Stimulated activated CD8-positive, alpha-beta memory T cell treated with anti-CD3 and anti-CD28 coated beads, Interleukin-4, amount 100 ng/mL, for 4 hours (primary cell): ENCODE measurements around the gene BHLHE23.
"Not testable (repeated sequence)": the region's sequence is repeated elsewhere in the genome, so short reads cannot be mapped to it uniquely, and the experiment has no call there.

ENCODE experiments used
- DNase-seq, 2 donors: peaks; one replicate each; pipeline ENCODE4 v3.0.0-alpha.2; 2020; ENCODE audit warnings: low read depth in 2 of 2, low spot score in 1 of 2

The BHLHE23 gene

DNA sequence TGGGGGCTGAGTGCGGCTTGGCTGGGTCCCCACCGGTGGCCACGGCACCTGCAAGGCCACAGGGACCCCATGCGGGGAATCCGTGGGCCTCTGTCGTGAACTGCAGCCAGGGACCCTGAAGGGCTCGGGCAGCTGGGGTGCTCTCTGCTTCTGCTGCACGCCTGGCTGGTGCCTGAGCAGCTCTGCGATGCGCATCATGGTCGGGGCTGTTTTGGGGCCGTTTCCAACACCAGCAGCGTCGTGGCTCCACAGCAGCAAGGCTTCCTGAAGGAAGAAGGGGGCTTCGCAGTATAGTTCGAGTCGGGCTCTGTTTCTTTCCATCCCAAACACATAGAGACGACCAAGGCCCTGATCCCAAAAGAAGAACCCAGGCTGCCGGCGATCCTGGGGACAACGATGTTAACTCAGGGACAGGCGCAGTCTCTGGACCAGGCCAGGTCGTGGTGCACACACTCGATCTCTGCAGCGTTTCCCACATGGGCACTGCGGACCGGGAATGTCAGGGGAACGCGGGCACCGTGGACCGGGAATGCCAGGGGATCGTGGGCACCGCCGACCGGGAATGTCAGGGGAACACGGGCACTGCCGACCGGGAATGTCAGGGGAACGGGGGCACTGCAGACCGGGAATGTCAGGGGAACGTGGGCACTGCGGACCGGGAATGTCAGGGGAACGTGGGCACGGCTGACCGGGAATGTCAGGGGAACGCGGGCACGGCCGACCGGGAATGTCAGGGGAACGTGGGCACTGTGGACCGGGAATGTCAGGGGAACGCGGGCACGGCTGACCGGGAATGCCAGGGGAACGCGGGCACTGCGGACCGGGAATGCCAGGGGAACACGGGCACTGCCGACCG lies 36.8 kb upstream of the BHLHE23 start:
- no peak for DNase-seq

DNA sequence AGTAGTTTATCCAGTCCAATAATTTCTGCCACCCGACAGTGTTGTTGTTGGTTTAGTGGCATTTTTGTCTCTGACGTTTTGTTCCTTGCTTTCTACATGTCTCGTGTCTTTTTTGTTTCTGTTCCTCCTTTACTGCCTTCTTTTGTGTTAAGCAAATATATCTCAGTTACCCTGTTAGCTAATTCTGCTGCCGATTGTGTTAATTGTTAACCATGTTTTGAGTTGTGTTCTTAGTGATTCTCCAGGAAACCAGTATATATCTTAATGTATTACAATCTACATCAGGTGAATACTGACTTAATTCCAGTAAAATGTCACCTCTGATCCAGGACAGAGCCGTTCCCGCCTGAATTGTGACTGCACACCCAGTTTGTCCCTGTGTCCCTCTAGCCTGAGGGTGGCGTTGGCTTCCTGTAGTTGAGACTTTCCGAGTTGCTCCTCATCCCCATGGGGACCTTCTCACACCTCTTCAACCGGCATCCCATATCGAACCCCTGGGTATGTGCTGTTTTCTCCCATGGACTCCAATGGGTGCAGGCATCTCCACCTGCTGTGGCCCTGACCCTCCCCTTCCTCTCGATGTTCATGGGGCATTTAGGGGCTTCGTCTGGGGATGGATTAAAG lies 35.8 kb upstream of the BHLHE23 start:
- no peak for DNase-seq

DNA sequence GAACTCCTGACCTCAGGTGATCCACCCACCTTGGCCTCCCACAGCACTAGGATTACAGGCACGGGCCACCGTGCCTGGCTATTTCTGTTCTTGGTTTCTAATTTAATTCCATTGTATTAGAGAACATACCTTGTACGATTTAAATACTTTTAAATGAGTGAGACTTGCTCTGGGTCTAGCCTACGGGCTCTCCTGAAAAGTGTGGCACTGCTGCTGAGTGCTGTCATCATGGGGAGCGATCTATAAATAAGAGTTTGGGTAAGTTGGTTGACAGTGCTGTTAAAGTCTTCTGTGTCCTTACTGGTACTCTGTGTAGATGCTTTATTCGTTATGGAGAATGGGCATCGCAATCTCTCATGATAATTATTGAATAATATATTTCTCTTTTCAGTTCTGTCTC lies 35.0 kb upstream of the BHLHE23 start:
- DNase-seq: no peak

DNA sequence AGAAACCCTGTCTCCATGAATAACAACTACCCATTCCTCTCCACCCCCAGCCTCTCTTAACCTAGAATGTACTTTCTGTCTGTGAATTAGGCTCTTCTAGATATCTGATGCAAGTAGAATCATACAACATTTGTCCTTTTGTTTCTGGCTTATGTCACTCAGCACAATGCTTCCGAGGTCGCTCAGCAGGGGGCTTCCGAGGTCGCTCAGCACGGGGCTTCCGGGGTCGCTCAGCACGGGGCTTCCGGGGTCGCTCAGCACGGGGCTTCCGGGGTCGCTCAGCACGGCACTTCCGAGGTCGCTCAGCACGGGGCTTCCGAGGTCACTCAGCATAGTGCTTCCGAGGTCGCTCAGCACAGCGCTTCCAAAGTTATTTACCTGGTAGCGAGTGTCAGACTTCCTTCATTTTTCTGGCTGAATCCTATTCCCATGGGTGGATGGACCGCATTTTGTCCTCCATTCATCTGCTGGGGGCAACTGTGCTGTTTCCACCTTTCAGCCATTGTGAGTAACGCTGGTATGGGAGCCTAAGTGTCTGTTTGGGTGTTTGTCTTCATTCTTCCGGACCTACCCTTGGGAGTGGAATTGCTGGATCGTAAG lies 31.0 kb upstream of the BHLHE23 start:
- no peak for DNase-seq

DNA sequence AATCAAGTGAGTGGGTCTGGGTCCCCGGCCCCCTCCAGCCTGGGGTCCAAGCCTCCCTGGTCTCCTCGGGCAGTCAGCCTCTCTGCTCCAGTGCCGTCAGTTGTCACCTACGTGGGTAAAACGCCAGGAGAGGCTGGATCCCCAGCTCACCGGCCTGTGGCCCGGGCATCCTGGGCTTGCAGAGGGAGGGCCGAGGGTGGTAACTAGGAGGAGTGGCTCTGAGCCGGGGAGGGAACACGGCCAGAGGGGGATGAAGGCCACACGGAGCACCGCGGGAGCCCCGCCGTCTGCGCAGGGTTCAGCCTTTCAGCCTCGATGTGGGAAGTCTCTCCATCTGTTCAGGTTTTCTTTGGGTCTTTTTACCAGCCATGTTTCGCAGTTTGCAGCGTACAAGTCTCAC lies 29.5 kb upstream of the BHLHE23 start:
- DNase-seq: no peak

DNA sequence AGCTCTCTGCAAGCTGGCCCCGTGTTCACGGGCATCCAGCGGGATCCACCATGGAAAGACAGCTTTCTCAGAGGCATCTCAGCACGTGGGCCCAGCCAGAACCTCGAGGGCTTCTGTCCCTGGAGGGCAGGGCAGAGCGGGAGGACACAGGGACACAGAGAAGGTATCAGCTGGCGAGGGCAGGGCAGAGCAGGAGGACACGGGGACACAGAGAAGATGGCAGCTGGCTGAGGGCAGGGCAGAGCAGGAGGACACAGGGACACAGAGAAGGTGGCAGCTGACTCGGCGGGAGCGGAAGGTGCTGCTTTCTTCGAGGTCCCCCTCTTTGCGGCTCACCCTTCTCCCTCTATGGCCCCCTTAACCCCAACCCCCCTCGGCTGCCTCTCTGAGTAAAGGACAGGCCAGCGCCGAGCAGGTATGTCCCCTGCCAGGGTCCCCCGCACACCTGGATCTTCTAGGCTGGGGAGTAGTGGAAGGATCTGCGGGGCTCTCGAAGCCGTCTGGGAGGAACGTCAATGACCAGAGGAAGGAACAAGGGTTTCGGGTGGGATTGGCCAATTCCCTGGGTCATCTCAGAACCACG lies 28.9 kb upstream of the BHLHE23 start:
- no peak for DNase-seq

DNA sequence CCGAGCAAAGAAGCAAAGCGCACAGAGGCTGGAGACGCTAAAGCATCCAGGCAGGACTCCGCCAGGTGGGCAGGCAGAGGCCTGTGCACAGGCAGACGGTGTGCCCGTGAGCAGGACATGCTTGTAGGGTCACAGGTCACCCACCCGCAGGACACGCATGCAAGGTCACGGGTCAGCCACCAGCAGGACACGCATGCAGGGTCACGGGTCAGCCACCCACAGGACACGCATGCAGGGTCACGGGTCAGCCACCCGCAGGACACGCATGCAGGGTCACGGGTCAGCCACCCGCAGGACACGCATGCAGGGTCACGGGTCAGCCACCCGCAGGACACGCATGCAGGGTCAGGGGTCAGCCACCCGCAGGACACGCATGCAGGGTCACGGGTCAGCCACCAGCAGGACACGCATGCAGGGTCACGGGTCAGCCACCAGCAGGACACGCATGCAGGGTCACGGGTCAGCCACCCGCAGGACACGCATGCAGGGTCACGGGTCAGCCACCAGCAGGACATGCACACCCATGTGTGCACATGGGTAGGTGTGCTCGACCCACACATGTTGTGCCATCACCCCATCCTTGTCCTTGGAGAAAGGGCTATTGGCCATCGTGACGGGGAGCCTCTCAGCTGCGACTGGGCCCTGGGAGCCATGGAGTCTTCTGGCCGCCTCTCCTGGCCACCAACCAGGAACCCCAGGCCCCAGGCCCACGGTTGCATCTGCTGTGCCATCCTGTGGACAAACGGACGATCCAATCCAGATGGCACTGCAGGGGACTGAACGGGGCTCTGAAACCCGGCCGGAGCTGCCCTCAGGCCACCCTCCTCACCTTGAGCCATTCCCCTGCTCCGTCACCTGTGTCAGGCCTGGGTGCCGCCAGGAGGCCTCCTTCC lies 28.2 kb upstream of the BHLHE23 start:
- not testable (repeated sequence) for DNase-seq

DNA sequence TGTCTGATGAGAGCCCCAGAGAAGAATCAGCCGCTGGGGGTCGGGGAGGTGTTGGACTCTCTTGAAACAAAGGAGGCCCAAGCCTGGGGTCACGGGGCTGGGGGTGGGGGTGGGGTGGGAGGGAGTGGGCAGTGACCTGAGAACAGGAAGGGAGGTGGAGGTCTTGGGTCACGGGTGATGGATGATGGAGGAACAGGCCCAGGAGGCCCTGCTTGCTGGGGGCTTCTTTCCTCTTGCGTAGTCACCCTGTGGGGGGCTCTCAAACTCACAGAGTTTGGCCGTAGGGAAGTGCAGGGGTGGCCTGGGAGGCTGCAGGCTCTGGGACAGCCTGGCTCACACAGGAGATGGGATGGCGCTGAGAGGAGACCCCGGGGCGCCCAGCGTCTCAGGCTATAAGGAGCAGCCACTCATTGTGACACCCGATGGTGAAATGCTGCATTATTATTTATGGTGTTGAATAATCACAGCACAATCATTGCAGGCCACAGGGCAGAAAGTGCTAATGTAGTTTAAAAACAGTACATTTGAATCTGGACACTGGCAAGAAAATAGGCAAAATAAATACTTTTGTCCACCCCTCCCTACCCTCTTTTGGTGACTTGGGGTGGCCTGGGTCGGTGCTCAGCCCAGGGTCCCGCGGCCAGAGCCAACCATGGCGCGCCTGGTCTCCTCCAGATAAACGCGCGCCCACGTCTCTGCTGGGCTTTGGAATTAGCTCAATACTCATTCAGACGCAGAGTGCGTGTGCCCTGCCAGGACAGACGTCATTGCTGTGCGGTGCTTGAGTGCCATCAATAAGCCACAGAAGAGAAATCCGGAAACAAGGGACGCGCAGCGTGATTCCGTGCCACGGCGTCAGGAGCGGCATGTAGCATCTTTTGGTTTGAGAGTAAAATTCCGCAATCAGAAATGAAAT lies 27.3 kb upstream of the BHLHE23 start:
- no peak for DNase-seq

DNA sequence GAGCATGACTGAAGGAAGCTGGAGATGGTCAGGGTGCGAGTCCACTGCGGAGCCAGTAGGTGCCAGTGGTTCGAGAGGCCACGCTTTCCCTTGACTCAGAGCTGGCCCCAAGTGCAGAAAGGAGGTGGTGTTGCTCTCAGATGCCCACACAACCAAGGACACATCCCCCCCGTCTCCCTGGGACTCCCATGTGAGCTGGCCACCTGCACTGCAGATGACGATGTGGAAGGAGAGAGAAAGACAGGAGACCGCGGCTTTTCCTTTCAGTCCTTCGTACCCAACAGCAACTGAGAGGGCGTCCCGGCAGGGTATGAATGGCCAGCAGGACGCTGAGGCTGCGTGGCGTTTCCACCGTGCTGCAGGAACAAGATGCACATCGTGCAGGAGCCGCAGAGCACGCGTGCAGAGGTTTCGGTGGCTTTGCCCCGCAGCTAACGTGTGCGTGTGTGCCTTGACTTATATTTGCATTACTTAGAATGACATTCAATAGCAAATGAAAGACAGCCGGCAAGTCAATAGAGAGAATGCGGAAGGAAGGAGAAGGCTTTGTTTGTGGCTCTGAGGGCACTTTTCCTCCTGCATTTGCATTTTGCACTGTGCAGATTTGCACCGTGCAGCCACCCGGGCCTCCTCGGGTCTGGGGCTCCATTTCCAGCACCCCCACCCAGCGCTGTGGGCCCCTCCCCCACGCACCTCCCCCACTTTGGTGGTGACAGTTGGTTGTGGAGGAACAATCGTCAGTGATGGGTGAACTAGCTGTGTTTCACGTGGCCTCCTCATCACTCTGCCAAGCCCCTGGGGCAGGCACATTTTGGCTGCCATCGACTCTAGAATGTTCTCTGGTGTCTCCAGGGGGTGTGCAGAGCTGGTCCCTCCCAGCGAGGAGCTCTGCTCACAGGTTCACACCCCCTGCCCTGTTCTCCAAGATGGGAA lies 26.4 kb upstream of the BHLHE23 start:
- no peak for DNase-seq

DNA sequence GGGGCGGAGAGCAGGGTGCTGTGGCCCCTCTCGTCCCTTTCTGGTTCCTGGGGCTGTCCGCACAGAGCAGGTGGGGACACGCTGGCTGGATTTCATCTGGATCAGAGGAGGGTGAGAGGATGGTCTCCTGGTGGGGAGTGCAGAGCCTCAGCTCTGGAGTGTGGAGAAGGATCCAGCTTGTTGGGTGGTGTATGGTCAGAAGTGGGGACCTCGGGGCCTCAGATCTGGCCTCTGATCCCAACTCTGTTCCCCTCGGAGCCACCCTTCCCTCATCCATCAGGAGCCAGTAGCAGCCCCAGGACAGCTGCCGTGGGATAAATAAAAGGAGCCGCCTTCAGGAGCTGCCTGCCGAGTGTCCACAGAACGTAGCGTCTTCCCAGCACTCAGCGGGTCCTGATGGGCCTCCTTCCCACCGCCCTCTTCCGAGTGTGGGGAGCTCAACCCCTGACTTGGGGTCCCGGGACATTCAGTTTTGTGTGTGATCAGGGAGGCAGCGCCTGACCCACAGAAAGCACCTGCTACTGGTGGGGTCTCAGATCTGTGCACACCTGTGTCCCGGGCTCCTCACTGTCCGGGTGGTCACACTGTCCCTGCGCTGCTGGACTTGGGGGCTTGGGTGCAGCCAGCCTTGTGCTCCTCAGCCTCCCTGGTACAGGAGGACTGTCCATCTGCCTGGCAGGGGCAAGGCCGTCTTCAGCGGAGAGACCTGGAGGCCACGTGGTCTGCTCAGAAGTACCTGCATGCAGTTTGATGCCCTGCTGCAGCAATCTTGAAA lies 25.4 kb upstream of the BHLHE23 start:
- no peak for DNase-seq

DNA sequence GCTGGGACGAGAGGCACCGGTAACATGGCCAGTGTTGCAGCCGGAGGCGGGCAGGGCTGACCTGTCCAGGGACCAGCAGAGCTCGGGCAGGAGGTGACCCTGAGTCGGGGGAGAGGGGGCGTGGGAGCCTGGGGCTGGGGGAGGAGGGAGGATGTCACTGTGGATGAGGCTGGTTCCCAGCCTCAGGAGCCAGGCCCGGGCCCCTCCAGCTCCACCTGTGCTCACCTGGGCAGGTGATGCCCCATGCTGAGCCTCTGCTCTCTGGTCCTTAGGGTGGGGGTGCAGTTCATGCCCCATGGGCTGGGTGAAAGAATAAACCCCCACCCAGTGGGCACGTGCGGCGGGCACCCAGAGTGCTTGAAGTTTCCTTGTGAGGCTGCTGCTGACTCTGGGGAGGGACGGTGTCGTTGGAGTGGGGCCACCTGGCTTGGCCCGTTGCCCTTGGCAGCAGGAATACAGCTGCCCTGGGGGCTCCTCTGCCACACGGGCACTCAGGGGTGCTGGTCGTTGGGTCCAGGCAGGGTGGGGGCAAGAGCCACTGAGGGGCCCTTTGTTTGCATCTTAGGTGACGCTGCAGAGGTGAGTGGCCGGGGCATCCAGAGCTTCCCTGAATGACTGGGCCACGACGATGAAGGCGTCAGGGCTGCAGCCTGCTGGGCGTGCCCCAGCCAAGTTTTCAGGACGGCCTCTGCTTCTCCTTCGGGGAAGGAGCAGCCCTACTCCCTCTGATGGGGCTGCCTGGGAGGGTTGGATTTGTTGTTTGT lies 24.7 kb upstream of the BHLHE23 start:
- DNase-seq: no peak

DNA sequence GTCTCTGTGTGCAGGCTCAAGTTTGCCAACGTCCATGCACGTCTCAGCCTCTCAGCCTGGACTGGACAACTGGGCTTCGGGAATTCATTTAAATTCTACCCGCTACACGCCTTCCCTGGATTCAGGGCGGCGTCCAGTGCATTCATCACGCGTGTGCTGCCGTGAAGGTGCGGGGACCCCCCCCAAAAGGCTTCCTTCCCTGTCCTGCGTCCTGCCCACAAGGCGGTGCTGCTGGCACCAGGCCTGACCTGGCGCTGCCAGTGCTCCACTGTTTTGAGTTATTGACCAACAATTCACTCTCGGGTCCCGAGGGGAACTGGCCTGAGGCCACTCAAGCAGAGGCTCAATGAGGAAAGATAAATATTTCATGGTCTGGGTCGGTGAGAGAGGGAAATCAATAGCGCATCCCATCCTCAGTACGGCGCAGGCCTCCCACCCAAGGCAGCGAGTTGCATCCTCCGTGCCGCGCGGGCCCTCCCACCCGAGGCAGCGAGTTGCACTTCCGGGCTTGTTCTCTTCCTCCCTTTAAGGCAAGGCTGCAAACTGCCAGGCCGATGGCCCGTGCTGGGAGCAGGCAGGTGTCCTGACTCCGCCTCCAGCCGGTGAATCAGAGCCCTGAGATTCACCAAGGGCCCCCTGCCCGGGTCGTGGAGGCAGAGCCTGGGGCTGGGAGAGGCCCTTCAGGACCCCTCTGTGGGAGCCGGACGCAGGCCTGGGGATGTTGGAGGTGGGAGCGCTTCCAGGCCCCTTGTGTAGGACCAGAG lies 22.8 kb upstream of the BHLHE23 start:
- DNase-seq: no peak

DNA sequence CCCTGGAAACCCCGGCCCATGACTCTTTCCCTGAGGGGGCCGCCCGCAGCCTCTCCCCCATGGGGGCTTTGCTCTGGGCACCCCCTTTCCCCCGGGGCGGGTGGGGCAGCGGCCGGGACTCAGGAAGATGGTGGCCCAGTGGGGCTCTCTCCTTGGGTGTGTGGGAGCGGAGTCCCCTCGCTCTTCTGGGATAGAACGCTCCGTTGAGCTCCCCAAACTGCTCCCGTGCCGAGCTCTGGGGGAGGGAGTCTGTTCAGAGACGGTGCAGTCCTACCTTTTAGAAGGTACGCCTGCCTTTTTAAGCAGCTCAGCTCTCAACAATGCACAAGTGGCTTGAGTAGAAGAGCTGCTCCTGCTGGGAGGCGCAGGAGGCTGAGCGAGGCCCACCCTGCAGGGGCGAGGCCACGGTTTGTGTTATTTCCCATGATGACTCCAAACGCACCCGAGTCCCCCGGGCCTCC lies 21.7 kb upstream of the BHLHE23 start:
- DNase-seq: no peak

DNA sequence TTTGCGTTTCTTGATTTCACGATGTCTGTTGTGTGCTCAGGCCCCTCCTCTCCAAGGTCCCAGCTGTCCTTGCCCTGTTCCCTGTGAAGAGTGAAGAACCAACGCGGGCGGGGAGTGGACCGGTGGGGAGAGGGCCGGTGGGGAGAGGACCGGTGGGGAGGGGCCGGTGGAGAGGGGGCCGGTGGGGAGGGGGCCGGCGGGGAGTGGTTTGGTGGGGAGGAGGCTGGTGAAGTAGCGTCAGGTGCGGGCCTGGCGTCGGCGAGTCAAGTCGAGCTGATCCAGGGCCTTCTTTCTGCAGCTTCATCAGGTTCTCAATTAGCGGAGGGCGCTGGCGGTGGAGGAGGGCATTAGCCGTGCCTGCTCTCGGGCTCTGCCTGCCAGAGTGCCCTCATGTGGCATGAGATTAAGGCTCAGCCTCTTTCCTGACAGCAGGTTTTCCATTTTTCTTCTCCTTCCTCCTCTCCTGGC lies 21.2 kb upstream of the BHLHE23 start:
- no peak for DNase-seq

DNA sequence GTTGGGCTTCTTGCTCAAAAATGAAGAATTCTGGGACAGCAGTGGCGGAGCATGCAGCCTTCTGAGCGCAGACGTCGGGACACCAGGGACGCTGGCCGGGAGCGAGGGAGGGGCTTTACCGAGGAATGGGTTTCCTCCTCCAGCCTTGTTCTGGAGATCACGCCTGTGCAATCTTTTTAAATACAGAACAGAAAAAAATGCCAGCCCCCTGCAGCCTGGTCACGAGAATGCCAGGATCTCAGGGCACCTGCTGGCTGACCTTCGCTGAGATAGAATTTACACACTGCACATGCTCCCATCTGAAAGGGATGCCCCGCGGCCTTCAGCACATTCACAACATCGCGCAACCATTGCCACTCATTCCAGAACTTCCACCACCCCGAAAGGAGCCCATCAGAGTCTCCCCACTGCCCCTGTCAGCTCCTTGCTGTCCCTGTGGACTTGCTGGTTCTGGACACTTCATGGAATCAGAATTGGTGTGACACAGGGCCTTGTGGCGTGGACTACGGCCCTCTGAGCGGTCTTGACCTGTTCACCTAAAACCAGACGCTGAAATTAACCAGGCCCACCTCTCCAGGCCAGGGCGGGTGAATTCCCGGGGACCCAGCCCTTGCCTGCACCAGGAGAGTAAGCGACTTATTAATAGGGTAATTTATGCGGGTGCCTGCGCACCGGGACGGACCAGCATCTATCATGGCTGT lies 20.6 kb upstream of the BHLHE23 start:
- no peak for DNase-seq
